ENCODE measurements around the gene BNIP3.

The BNIP3 gene, protein sequence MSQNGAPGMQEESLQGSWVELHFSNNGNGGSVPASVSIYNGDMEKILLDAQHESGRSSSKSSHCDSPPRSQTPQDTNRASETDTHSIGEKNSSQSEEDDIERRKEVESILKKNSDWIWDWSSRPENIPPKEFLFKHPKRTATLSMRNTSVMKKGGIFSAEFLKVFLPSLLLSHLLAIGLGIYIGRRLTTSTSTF

DNA sequence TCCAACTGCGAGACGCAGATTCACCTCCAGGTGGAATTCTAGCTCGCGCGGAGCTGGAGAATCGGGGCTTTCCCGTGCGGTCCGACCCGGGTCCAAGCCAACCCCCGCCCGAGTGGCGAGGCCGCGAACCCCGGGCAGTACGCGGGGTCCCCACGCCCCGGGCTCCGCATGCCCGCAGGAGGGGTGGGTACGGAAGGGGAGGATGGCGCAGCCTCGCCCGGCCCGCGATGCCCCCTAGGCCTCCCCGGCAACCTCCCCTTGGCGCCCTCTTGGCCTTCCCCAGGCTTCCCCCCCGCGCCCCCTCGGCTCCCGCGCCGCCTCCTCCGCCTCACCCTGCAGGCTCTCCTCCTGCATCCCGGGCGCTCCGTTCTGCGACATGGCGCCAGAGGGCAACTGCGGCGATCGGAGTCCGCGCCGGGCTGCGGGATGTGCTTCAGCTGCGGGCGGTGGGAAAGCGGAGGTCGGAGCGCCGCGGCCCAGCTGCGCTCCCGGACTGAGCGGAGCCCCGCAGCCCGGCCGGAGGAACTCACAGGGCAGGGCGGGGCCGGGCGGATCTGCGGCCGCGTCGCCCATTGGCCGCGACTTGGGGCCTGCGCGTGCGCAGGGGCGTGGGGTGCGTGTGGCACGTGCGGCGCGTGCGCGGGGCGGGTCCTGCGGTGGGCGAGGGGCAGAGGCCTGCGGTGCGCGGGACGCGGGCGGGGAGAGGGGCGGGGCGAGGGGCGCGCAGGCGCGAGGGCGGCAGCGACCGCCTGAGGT lies at the start of gene BNIP3:
TSS of gene BNIP3 (minus strand) at position 495 of the 756 bp plus-strand sequence. CDS start at position 378, 117 bp downstream.
- Histone ChIP-seq H3K9ac (ENCODE audit: low read length) (peak within 1 kb of the TSS; percentile 83), H3K27me3 (ENCODE audit: control insufficient read depth, insufficient read depth, low read length) (peaks cover 22% of the 10 kb centered on the region), H3K4me3 (ENCODE audit: low read depth, low read length) (peak within 1 kb of the TSS; percentile 84), H3K4me1 (ENCODE audit: control insufficient read depth, insufficient read depth, low read length) (peaks cover 26% of the 10 kb centered on the region), H3K27ac (ENCODE audit: low read depth, low read length) (peak within 1 kb of the TSS; percentile 40; the same call in 1 of the 2 replicates), H3K36me3 (ENCODE audit: control insufficient read depth, insufficient read depth, low read length) (peaks cover 10% of the 10 kb centered on the region), H3K9me3 (ENCODE audit: control insufficient read depth, insufficient read depth, low read depth, low read length) (peaks cover 19% of the 10 kb centered on the region)

DNA sequence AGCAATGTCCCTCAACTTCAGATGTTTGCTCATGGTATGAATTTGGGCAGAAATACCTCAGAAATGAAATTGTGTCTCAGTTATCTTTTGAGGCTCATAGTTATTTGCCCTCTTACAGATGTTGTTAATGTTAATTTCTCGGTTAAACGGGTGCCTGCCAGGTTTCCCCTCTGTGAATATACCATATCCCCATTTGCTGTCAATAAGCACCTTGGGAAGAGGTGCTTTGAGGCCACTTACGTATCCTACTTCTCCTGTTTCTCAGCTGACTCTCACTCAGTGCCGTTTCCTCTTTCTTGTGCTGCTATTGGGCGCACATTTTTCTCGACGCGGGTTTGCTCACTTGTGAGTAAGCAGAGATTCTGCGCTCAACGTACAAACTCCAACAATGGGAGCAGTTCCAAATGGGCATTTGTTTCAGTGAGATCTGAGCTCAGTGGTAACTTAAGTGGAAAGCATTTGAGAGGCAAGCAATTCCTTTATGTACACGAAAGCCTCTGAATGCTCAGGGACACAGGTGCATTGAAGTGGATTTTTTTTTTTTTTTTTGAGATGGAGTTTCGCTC lies 49.3 kb upstream of the BNIP3 start:
- Histone ChIP-seq H3K4me3 (ENCODE audit: low read depth, low read length) (no peak overlapping the region), H3K36me3 (ENCODE audit: control insufficient read depth, insufficient read depth, low read length) (no peaks in the 10 kb centered on the region), H3K9me3 (ENCODE audit: control insufficient read depth, insufficient read depth, low read depth, low read length) (no peaks in the 10 kb centered on the region), H3K9ac (ENCODE audit: low read length) (no peak overlapping the region), H3K27me3 (ENCODE audit: control insufficient read depth, insufficient read depth, low read length) (peaks cover 35% of the 10 kb centered on the region), H3K4me1 (ENCODE audit: control insufficient read depth, insufficient read depth, low read length) (0 out of 2 replicates have a peak, but pooled peaks cover 1% of the 10 kb centered on the region), H3K27ac (ENCODE audit: low read depth, low read length) (no peak overlapping the region)

DNA sequence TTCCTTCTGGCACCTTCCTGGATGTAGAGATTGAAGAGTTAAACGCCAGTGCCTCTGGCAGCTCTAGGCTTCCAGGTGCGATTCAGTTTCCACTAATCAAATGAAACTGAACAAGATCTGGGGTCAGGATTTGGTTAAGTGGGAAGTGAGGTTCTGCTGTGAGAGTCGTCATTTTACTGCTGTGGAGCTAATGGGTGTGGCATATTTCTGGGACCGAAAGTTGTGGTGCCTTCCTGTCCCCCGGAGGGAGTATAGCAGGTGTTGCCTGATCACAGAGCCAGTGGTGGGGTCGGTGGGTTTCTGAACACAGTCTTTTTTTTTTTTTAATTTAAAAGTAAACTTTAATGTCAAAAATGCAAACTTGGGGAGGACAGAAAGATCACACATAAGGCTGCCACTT lies 47.0 kb upstream of the BNIP3 start:
- H3K4me3 ChIP-seq (ENCODE audit: low read depth, low read length) = no peak overlapping the region
- no peaks in the 10 kb centered on the region for H3K4me1 ChIP-seq (ENCODE audit: control insufficient read depth, insufficient read depth, low read length)

DNA sequence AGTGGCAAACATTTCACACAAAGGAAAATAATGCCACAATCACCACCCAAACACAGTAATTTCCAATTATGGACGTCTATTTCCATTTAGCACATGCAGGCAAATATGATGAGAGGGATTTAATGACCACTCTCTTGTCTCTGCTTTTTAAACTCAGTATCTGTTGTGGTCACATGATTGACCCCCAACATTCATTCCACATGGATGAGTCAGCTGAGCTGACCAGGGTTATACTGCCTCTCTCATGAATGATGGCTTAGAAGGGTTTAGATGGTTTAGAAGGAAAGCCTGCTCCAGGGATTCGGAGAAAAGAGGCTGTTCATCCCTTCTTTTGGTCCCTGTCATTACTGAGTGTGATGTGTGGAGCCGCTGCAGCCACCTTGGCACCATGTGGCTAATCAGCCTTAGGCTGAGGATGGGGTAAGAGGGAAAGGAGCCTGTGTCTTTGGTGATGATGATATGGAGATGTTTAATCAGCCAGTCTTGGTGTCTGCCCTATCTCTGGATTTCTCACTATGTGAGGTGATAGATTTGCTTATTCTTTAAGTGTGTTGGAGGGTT lies 45.8 kb upstream of the BNIP3 start:
- H3K36me3 ChIP-seq (ENCODE audit: control insufficient read depth, insufficient read depth, low read length) = no peaks in the 10 kb centered on the region
- peaks cover 10% of the 10 kb centered on the region for H3K27me3 ChIP-seq (ENCODE audit: control insufficient read depth, insufficient read depth, low read length)

More for the DNA sequence above, 47.0 kb upstream of the BNIP3 start:
- Histone ChIP-seq H3K36me3 (ENCODE audit: control insufficient read depth, insufficient read depth, low read length) (no peaks in the 10 kb centered on the region), H3K9ac (ENCODE audit: low read length) (no peak overlapping the region), H3K9me3 (ENCODE audit: control insufficient read depth, insufficient read depth, low read depth, low read length) (no peaks in the 10 kb centered on the region), H3K27ac (ENCODE audit: low read depth, low read length) (no peak overlapping the region), H3K27me3 (ENCODE audit: control insufficient read depth, insufficient read depth, low read length) (peaks cover 16% of the 10 kb centered on the region)

DNA sequence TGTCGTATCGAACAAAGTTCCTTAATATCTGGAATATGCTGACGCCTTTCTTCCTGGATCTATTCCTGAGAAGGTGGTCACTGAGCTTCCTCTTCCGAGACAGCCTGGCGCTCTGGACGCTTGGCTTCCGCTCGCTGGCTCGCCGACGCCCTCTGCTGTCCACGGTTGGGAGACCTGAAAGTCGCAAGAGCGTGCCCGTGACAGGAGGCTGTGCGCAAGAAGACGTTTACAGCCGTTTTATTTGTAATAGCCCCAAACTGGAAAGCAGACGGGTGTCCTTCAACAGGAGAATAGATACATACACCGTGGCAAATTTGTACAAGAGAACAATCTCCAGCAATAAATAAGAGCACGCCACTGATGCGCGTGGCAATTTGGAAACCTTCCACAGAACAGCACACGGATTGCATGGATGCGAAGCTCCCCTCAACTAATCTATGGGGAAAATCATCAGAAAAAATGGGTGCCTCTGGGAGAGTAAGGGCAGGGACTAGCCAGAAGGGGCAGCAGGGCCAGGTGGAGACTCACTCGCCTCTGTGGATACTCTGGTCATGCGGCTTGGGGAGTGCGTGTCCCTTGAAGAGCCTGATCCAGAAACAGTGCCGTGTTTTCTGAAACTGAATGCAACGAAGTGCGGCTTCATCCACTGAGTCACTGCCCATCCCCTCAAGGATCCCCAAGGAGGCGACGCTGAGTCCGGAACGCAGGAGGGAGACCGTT lies 41.5 kb upstream of the BNIP3 start:
- H3K4me3 ChIP-seq (ENCODE audit: low read depth, low read length) = no peak overlapping the region
- no peak overlapping the region for H3K27ac ChIP-seq (ENCODE audit: low read depth, low read length)
- H3K27me3 ChIP-seq (ENCODE audit: control insufficient read depth, insufficient read depth, low read length) = peaks cover 9% of the 10 kb centered on the region
- H3K9ac ChIP-seq (ENCODE audit: low read length) = no peak overlapping the region
- no peaks in the 10 kb centered on the region for H3K9me3 ChIP-seq (ENCODE audit: control insufficient read depth, insufficient read depth, low read depth, low read length)
- peaks cover 5% of the 10 kb centered on the region; the same call in 1 of the 2 replicates for H3K4me1 ChIP-seq (ENCODE audit: control insufficient read depth, insufficient read depth, low read length)
- H3K36me3 ChIP-seq (ENCODE audit: control insufficient read depth, insufficient read depth, low read length) = no peaks in the 10 kb centered on the region

More for the DNA sequence above, 45.8 kb upstream of the BNIP3 start:
- H3K4me3 ChIP-seq (ENCODE audit: low read depth, low read length) = no peak overlapping the region
- no peaks in the 10 kb centered on the region for H3K9me3 ChIP-seq (ENCODE audit: control insufficient read depth, insufficient read depth, low read depth, low read length)
- 0 out of 2 replicates have a peak, but pooled peaks cover 5% of the 10 kb centered on the region for H3K4me1 ChIP-seq (ENCODE audit: control insufficient read depth, insufficient read depth, low read length)
- no peak overlapping the region for H3K27ac ChIP-seq (ENCODE audit: low read depth, low read length)
- no peak overlapping the region for H3K9ac ChIP-seq (ENCODE audit: low read length)

DNA sequence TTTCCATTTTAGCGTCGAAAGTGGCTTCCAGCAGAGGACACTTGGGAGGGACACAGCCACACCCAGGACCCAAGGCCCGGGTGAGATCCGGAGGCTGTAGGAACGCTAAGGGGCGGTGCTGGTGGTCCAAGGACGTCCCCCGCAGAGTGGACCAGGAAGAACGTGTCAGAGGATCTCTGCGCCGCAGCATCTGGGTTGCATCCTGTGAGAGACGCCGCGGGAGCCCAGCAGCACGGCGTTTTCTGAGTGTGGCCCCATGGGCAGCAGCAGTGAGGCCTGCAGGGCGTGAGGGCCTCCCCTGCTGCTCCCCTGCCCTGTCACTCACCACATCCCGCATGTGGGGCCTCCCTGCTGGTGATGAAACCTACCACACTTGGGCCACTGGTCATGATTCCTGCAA lies 40.5 kb upstream of the BNIP3 start:
- no peaks in the 10 kb centered on the region for H3K9me3 ChIP-seq (ENCODE audit: control insufficient read depth, insufficient read depth, low read depth, low read length)
- H3K27me3 ChIP-seq (ENCODE audit: control insufficient read depth, insufficient read depth, low read length) = peaks cover 9% of the 10 kb centered on the region
- H3K4me3 ChIP-seq (ENCODE audit: low read depth, low read length) = no peak overlapping the region
- H3K4me1 ChIP-seq (ENCODE audit: control insufficient read depth, insufficient read depth, low read length) = peaks cover 5% of the 10 kb centered on the region; the same call in 1 of the 2 replicates
- no peaks in the 10 kb centered on the region for H3K36me3 ChIP-seq (ENCODE audit: control insufficient read depth, insufficient read depth, low read length)
- H3K9ac ChIP-seq (ENCODE audit: low read length) = no peak overlapping the region
- no peak overlapping the region for H3K27ac ChIP-seq (ENCODE audit: low read depth, low read length)

DNA sequence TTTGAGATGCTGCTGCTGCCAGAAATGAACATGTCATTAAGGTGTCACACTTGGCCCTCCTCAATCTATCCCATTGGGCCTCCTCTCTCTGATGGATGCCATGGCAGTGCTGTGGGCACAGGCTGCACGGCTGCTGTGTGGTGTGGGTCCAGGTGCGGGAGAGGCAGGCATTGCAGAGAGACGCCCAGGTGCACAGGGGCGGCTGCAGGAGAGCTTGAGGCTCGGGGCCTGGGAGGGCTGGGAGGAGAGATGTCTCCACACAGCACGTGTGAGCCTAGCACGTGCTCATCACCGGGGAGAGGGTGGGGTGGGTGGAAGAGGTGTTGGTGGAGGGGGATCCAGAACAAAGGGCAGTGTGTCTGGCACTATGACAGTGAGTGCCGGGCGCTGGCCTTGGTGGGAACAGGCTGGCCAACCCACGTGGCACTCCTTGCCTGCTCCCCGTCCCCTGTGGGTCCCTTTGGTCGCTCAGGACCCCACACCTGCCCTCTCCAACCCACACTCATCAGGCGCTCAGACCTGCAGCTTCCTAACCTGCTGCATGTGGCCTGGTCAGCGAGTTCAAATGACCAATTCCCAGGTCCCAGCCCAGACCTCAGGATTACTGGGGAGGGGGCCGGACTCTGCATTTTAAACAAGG lies 39.9 kb upstream of the BNIP3 start:
- H3K4me1 ChIP-seq (ENCODE audit: control insufficient read depth, insufficient read depth, low read length) = peaks cover 5% of the 10 kb centered on the region; the same call in 1 of the 2 replicates
- H3K4me3 ChIP-seq (ENCODE audit: low read depth, low read length) = no peak overlapping the region
- no peak overlapping the region for H3K9ac ChIP-seq (ENCODE audit: low read length)

DNA sequence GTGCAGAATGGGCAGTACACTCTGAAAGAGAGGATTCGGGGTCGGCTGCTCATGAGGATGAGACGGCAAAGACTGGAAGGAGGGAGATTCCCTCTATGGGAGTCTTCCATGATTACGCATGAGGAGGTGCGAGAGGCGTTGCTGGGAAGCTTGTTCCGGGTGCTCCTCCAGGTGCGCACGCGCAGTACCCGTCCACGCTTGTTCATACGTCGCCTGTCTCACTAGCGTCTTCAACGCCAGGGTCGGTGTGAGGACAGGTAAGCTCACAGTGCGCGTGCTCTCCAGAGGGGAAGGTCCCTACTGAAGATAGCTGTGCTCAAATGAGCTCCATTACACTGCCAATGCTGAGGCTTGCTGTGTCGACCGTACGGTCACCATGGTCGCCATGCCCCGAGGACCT lies 39.3 kb upstream of the BNIP3 start:
- Histone ChIP-seq H3K27ac (ENCODE audit: low read depth, low read length) (no peak overlapping the region), H3K9me3 (ENCODE audit: control insufficient read depth, insufficient read depth, low read depth, low read length) (no peaks in the 10 kb centered on the region), H3K4me1 (ENCODE audit: control insufficient read depth, insufficient read depth, low read length) (peaks cover 8% of the 10 kb centered on the region; the same call in 1 of the 2 replicates), H3K27me3 (ENCODE audit: control insufficient read depth, insufficient read depth, low read length) (peaks cover 9% of the 10 kb centered on the region), H3K4me3 (ENCODE audit: low read depth, low read length) (no peak overlapping the region), H3K36me3 (ENCODE audit: control insufficient read depth, insufficient read depth, low read length) (no peaks in the 10 kb centered on the region), H3K9ac (ENCODE audit: low read length) (no peak overlapping the region)

More for the DNA sequence above, 39.9 kb upstream of the BNIP3 start:
- Histone ChIP-seq H3K27me3 (ENCODE audit: control insufficient read depth, insufficient read depth, low read length) (peaks cover 9% of the 10 kb centered on the region), H3K27ac (ENCODE audit: low read depth, low read length) (no peak overlapping the region), H3K36me3 (ENCODE audit: control insufficient read depth, insufficient read depth, low read length) (no peaks in the 10 kb centered on the region), H3K9me3 (ENCODE audit: control insufficient read depth, insufficient read depth, low read depth, low read length) (no peaks in the 10 kb centered on the region)

DNA sequence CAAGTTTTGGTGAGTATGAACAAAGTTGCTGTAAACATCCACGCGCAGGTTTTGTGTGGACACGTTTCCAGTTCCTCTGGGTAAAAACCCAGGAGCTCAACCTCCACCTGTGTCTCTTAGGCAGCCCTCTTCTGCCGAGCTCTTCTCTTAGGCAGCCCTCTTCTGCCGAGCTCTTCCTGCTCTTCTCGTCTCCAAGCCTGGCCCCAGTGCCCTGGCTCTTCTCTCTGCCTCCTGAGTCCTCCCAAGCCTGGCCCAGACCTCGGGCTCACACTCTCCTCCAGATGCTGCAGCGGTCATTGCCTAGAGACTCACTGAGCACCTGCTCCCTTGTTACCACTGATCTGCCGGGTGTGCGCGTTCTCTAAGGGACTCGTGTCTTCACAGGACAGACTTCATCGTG lies 38.7 kb upstream of the BNIP3 start:
- no peak overlapping the region for H3K9ac ChIP-seq (ENCODE audit: low read length)
- H3K36me3 ChIP-seq (ENCODE audit: control insufficient read depth, insufficient read depth, low read length) = no peaks in the 10 kb centered on the region
- peaks cover 9% of the 10 kb centered on the region; the same call in 1 of the 2 replicates for H3K4me1 ChIP-seq (ENCODE audit: control insufficient read depth, insufficient read depth, low read length)
- no peaks in the 10 kb centered on the region for H3K9me3 ChIP-seq (ENCODE audit: control insufficient read depth, insufficient read depth, low read depth, low read length)
- H3K4me3 ChIP-seq (ENCODE audit: low read depth, low read length) = no peak overlapping the region
- peaks cover 9% of the 10 kb centered on the region for H3K27me3 ChIP-seq (ENCODE audit: control insufficient read depth, insufficient read depth, low read length)
- no peak overlapping the region for H3K27ac ChIP-seq (ENCODE audit: low read depth, low read length)

DNA sequence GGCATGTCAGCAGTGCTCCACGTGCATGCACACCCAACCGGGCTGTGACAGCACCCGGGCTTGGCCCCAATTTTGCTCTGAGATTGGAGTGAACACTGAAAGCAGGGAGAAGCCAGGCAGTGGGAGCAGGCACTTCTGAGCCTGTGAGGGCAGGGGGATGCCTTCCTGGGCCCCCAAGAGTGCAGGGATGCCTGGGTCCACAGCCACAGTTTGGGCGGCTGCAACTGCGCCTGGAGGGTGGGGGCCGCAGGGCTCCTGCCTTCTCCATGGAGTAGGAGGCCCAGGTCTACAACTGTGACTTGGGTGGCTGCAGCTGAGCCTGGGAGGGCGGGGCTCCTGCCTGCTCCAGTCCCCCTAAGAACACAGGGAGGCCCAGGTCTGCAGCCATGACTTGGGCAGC lies 37.6 kb upstream of the BNIP3 start:
- no peak overlapping the region for H3K9ac ChIP-seq (ENCODE audit: low read length)
- H3K36me3 ChIP-seq (ENCODE audit: control insufficient read depth, insufficient read depth, low read length) = no peaks in the 10 kb centered on the region
- no peak overlapping the region for H3K27ac ChIP-seq (ENCODE audit: low read depth, low read length)
- H3K27me3 ChIP-seq (ENCODE audit: control insufficient read depth, insufficient read depth, low read length) = peaks cover 9% of the 10 kb centered on the region
- H3K9me3 ChIP-seq (ENCODE audit: control insufficient read depth, insufficient read depth, low read depth, low read length) = no peaks in the 10 kb centered on the region
- no peak overlapping the region for H3K4me3 ChIP-seq (ENCODE audit: low read depth, low read length)
- peaks cover 9% of the 10 kb centered on the region; the same call in 1 of the 2 replicates for H3K4me1 ChIP-seq (ENCODE audit: control insufficient read depth, insufficient read depth, low read length)
